Activated T-helper 17 cell treated with anti-CD3 and anti-CD28 coated beads, Interleukin-2, amount 50 U/mL, for 72 hours (primary cell): ENCODE data around the gene IDE. TPM values are rescaled to one million over a fixed set of nuclear protein-coding genes. Genes with fewer than 3 reads are reported as not detected.
"Not testable (repeated sequence)": the region's sequence is repeated elsewhere in the genome, so short reads cannot be mapped to it uniquely, and the experiment has no call there.

Experiments
- ATAC-seq: fragments of 150-1000 bp; cut with Tn5 transposase; replicated peaks from 2 replicates; pipeline ENCODE4 v1.10.0; 2021; ENCODE audit warnings: mild to moderate bottlenecking, moderate library complexity
- H3K27ac Mint-ChIP-seq: one replicate; pipeline ENCODE4 v1.8.0; 2022; ENCODE audit warnings: mixed read lengths
- H3K27me3 Mint-ChIP-seq: one replicate; pipeline ENCODE4 v1.8.0; 2022; ENCODE audit warnings: mixed read lengths
- H3K36me3 Mint-ChIP-seq: one replicate; pipeline ENCODE4 v1.8.0; 2022; ENCODE audit warnings: low read depth, mild to moderate bottlenecking, mixed read lengths
- H3K4me1 Mint-ChIP-seq: one replicate; pipeline ENCODE4 v1.8.0; 2022; ENCODE audit warnings: mixed read lengths
- H3K4me3 Mint-ChIP-seq: one replicate; pipeline ENCODE4 v1.8.0; 2022; ENCODE audit warnings: mild to moderate bottlenecking, mixed read lengths
- H3K9me3 Mint-ChIP-seq: one replicate; pipeline ENCODE4 v1.8.0; 2022; ENCODE audit warnings: mixed read lengths
- total RNA-seq, 2 donors: library from RNA; stranded (reverse); gene quantifications; one replicate each; pipeline ENCODE4 v1.2.3, GENCODE V29; 2022

The IDE gene
- total RNA-seq, 2 donors from 2014 or later: 13.4 to 33.6 TPM

DNA sequence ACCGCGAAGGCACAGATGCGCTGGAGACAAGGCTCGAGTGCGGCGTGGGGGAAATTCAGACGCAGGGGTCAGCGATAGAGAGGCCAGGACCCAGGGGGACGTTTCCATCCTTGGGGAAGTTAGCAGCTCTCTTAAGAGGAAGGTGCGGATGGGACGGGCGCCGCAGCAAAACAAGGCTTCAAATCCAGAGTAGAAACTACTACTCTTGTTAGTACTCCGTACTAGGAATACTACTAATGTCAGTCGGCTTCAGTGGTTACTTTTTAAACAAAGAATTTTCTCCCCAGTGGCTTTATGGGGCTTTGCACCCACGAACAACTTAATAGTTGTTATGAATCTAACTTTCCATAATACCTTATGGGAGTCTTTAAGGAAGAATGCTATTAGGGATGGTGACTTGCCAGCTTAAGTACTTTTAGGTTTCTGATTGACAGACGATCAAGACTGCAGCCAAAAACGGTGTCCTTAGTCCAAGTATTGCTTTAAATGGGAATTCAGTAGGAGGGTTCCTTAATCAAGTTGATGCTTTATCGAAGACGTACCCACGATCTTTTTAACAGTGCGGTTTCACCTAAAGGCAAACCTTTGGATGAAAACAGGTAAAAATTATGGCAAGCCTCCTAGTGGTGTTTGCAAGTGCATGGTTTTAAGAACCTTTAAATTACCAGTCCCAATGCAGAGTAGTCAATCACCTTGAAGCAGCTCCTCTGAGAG lies 812 bp upstream of the IDE start:
- Mint-ChIP-seq H3K27ac (peak overlapping the region; percentile 82), H3K4me1 (peaks cover 24% of the 10 kb centered on the region), H3K4me3 (peak overlapping the region; percentile 78), H3K36me3 (no peaks in the 10 kb centered on the region), H3K27me3 (no peaks in the 10 kb centered on the region), H3K9me3 (no peaks in the 10 kb centered on the region)
- peak; percentile 25 for ATAC-seq

DNA sequence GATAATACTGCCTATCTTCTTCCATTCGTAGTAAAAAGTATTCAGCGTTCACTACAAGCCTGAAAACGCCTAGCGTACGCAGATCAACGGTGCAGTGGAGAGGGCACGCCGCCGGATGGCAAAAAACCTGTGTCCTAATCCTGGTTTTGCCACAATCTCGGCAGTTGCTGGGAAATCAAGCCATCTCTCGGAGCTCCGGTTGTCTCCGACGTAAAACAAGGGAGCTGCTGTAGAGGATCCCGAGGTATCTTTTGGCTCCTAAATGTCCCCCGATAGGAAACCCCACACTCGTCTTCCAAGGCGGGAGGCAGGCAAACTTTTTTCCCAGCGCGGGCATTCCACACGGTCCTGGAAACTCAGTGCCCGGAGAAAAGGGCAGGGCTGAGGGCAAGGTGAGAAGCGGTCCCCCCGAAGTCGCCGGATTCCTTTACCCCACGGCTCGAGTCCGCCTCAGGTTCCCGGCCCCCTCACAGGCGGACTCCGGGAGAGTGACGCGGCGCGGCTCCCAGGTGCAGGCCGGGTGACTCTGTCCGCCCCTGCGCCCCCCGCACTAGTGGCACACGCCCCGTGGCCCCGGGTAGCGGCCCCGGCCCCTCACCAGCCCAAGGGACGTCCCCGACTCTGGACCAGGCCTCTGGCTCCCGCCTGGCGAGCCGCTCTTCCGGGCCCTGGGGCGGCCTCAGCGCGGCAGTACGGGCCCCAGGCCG lies 649 bp downstream of the IDE start:
- Mint-ChIP-seq H3K4me1 (peaks cover 24% of the 10 kb centered on the region), H3K36me3 (no peaks in the 10 kb centered on the region), H3K27ac (peak overlapping the region; percentile 37), H3K27me3 (no peaks in the 10 kb centered on the region), H3K9me3 (no peaks in the 10 kb centered on the region), H3K4me3 (peak overlapping the region; percentile 78)
- no peak for ATAC-seq

DNA sequence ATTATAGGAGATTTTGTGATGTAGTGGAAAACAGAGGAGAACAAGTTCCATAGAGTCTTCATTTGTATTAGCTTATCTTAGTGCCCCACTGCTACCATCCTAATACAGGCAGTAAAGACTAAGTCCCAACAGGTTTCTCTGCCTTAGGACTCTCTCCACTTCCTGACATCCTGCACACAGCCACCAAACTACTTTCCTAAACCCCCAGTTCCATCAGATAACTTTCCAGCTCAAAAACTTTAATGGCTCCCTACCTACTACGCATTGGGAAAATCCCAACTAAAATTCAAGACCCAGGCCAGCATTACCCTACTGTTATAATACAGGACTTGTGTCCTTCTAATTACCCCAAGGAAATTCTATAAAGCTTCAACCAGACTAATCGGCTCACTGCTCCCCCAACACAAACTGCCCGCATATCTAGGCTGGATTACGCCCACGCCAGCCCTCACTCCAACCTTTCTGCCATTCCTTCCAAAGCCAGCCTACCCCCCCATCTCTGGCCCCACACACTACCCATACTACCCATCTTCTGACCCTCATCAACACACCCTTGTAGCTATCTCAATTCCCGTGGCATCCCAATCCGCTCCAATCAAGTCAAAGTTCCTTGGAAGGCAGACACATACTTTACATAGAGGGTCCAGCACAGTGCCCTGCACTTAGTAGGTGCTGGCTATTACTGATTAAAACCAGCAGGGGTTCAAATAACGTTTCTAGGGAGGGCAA lies 1.4 kb downstream of the IDE start:
- peak overlapping the region; percentile 78 for H3K4me3 Mint-ChIP-seq
- H3K9me3 Mint-ChIP-seq: no peaks in the 10 kb centered on the region
- H3K27ac Mint-ChIP-seq: peak overlapping the region; percentile 37
- H3K4me1 Mint-ChIP-seq: peaks cover 30% of the 10 kb centered on the region
- H3K36me3 Mint-ChIP-seq: no peaks in the 10 kb centered on the region
- ATAC-seq: no peak
- no peaks in the 10 kb centered on the region for H3K27me3 Mint-ChIP-seq

DNA sequence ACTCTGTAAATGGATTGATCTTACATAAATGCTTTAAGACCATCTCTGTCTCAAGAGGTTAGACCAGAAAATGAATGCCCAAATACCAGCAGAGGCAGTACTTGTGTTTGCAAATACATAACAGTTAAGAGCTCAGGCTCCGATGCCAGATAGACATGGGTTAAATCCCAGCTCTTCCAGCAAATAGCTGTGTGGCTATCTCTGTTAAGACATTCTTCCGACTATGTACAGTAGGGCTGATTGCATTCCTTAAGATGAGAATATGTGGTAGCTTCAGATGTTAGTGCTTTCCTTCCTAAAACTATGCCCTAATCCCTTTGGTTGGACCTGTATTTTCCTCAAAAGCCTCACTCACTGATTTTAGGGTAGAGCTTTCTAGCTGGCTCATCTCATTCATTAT lies 2.2 kb downstream of the IDE start:
- H3K36me3 Mint-ChIP-seq: no peaks in the 10 kb centered on the region
- H3K27ac Mint-ChIP-seq: no peak overlapping the region
- no peak for ATAC-seq
- H3K4me3 Mint-ChIP-seq: peak overlapping the region; percentile 78
- no peaks in the 10 kb centered on the region for H3K27me3 Mint-ChIP-seq
- H3K4me1 Mint-ChIP-seq: peaks cover 35% of the 10 kb centered on the region
- H3K9me3 Mint-ChIP-seq: no peaks in the 10 kb centered on the region

DNA sequence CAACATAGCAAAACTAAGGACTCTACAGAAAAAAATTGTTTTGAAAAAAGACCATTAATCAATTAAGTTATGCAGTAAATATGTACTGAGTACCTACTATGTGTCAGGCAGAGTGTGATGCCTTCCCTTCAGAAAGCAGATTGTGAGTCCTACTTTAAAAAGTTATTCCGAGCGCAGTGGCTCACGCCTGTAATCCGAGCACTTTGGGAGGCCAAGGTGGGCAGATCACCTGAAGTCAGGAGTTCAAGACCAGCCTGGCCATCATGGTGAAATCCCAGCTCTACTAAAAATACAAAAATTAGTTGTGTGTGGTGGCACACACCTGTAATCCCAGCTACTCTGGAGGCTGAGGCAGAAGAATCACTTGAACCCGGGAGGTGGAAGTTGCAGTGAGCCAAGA lies 4.2 kb downstream of the IDE start:
- not testable (repeated sequence) for H3K9me3 Mint-ChIP-seq, H3K27me3 Mint-ChIP-seq, H3K36me3 Mint-ChIP-seq, H3K4me3 Mint-ChIP-seq, H3K27ac Mint-ChIP-seq, ATAC-seq
- H3K4me1 Mint-ChIP-seq: peaks cover 34% of the 10 kb centered on the region

DNA sequence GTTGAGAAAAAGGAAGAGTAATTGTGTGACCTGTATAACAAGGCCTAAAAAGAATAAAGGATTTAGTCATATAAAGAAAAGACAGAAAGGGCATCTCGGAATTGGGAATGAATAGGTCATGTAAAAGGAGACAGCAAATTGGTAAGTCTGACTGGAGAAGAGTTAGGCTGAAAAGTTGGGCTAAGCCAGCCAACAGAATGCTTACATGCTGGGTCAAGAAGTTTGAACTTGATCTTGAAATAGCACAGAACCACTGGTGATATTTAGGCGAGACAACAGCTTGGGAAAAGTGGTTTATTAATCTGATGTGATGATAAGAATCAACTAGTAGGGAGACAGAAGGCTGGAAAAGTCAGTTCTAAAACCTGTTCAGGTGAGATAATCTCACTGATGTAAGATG lies 4.8 kb downstream of the IDE start:
- H3K36me3 Mint-ChIP-seq: peaks cover 11% of the 10 kb centered on the region
- H3K27ac Mint-ChIP-seq: peak overlapping the region; percentile 6
- no peaks in the 10 kb centered on the region for H3K9me3 Mint-ChIP-seq
- no peaks in the 10 kb centered on the region for H3K27me3 Mint-ChIP-seq
- H3K4me1 Mint-ChIP-seq: peaks cover 33% of the 10 kb centered on the region
- H3K4me3 Mint-ChIP-seq: no peak overlapping the region
- ATAC-seq: no peak

DNA sequence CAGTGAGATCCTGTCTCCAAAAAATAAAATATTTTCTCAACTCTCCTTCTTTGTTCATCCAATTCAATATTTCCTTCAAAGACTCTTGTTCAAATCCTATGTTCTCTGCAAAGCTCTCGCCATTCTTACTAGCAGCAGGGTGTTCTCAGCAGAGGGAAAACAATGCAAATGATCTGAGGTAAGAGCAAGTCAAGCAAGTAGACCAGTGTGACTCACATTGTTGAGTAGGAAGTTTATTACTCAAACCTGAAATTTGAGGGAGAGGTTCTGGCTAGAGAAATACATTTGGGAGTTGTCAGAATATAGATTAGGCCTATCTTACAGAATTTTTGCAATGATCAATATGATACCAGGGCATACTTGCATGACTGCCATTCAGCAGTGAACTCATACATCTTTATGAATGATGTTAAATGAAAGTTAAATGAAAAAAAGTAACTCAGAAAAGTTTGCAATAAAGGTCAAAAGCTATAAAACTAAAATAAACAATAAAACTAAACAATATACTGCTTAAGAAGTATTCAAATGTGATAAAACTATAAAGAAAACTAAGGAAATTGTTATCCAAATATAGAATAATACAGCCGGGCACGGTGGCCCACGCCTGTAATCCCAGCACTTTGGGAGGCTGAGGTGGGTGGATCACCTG lies 5.8 kb downstream of the IDE start:
- peak; percentile 96 for ATAC-seq
- no peaks in the 10 kb centered on the region for H3K27me3 Mint-ChIP-seq
- H3K27ac Mint-ChIP-seq: no peak overlapping the region
- no peaks in the 10 kb centered on the region for H3K9me3 Mint-ChIP-seq
- H3K4me3 Mint-ChIP-seq: no peak overlapping the region
- peaks cover 18% of the 10 kb centered on the region for H3K36me3 Mint-ChIP-seq
- H3K4me1 Mint-ChIP-seq: peaks cover 33% of the 10 kb centered on the region

DNA sequence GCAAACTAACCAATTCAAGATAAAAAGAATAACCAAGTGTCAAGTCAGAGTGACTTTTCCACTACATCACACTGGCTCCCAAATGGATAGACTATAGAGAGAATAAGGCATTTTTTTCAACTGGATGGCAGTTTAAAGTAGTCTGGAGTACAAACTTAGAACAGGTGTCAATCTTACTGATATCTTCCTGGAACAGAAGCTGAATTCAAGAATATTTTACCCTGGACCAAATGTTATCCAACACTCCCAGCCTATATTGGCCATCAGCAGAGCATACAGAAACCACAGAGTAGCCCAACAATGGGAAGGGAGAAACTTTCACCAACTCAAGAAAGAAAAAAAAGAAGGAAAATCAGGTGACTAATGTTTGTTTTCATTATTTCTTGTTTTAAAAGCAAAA lies 11.5 kb downstream of the IDE start:
- peaks cover 61% of the 10 kb centered on the region for H3K36me3 Mint-ChIP-seq
- H3K27ac Mint-ChIP-seq: peak overlapping the region; percentile 26
- peaks cover 21% of the 10 kb centered on the region for H3K4me1 Mint-ChIP-seq
- H3K27me3 Mint-ChIP-seq: no peaks in the 10 kb centered on the region
- peaks cover 8% of the 10 kb centered on the region for H3K9me3 Mint-ChIP-seq
- H3K4me3 Mint-ChIP-seq: no peak overlapping the region
- ATAC-seq: no peak

DNA sequence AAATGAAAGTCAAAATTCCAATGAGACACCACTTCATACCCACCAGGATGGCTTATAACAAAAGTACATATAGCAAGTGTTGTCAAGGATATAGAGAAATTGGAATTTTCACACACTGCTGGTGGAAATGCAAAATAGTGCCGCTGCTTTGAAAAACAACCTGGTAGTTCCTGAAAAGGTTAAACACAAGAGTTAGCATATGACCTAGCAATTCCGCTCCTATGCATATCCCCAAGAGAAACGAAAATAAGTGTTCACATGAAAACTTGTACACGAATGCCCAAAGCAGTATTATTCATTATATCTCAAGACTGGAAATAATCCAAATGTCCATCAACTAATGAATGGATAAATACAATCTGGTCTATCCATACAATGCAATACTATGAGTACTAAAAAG lies 14.8 kb downstream of the IDE start:
- Mint-ChIP-seq H3K27me3 (no peaks in the 10 kb centered on the region), H3K27ac (no peak overlapping the region), H3K36me3 (peaks cover 81% of the 10 kb centered on the region), H3K4me1 (peaks cover 13% of the 10 kb centered on the region), H3K4me3 (no peak overlapping the region), H3K9me3 (peaks cover 8% of the 10 kb centered on the region)
- ATAC-seq: no peak

DNA sequence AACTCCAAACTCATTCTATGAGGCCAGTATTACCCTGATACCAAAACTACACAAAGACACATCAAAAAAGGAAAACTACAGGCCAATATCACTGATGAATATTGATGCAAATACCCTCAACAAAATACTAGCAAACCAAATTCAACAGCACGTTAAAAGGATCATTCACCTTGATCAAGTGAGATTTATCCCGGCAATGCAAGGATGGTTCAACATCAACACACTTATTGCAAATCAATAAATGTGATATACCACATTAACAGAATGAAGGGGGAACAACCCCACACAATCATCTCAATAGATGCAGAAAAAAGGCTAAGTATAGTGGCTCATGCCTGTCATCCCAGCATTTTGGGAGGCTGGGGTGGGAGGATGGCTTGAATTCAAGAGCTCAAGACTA lies 19.9 kb downstream of the IDE start:
- Mint-ChIP-seq H3K27ac (no peak overlapping the region), H3K9me3 (no peaks in the 10 kb centered on the region), H3K4me1 (no peaks in the 10 kb centered on the region), H3K36me3 (peaks cover 82% of the 10 kb centered on the region), H3K27me3 (no peaks in the 10 kb centered on the region), H3K4me3 (no peak overlapping the region)
- ATAC-seq: no peak

DNA sequence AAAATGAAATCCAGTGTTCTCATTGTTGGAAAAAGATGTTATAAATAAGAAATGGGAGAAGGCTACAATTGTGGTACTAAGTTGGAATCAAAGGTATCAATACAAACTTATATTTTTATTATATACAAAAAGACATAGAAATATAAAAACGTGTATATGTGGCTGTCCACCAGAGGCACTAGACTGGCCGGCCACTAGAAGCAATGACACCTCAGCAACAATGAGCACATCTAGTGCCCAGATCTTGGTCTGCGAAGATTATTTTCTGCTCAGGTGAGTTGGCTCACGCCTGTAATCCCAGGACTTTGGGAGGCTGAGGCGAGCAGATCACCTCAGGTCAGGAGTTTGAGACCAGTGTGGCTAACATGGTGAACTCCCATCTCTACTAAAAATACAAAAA lies 21.6 kb downstream of the IDE start:
- Mint-ChIP-seq H3K27me3 (no peaks in the 10 kb centered on the region), H3K4me1 (no peaks in the 10 kb centered on the region), H3K9me3 (no peaks in the 10 kb centered on the region), H3K36me3 (peaks cover 73% of the 10 kb centered on the region), H3K27ac (no peak overlapping the region), H3K4me3 (no peak overlapping the region)
- ATAC-seq: no peak

DNA sequence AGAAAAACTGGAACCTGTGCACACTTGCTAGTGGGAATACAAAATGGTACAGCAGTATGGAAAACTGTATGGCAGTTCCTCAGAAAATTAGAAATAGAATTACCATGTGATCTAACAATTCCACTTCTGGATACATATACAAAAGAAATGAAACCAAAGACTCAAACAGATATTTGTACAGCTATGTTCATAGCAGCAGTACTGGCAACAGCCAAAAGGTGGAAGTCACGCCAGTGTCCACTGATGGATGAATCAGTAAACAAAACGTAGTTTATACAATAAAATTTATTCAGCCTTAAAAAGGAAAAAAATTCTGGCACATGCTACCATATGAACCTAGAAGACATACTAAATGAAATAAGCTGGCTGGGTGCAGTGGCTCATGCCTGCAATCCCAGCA lies 23.0 kb downstream of the IDE start:
- no peaks in the 10 kb centered on the region for H3K9me3 Mint-ChIP-seq
- H3K27ac Mint-ChIP-seq: no peak overlapping the region
- H3K4me1 Mint-ChIP-seq: no peaks in the 10 kb centered on the region
- ATAC-seq: no peak
- H3K36me3 Mint-ChIP-seq: peaks cover 61% of the 10 kb centered on the region
- no peak overlapping the region for H3K4me3 Mint-ChIP-seq
- H3K27me3 Mint-ChIP-seq: no peaks in the 10 kb centered on the region

DNA sequence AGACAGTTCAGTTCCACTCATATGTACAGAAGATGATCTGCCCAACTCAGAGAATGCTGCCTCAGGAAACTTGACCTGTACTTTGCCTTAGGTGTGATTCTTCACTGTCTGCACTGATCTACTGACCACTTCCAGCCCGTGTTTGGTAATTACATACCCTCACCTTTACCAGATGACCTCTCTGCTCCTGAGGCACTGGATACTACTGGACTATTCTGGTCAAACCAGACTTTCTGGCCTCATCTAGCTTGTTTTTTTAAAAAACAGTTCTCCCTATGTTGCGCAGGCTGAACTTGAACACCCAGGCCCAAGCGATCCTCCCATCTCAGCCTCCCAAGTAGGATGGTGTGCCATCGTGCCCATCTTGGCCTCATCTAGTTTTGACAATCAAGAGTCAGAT lies 26.2 kb downstream of the IDE start:
- Mint-ChIP-seq H3K4me1 (peaks cover 16% of the 10 kb centered on the region), H3K27ac (no peak overlapping the region)

DNA sequence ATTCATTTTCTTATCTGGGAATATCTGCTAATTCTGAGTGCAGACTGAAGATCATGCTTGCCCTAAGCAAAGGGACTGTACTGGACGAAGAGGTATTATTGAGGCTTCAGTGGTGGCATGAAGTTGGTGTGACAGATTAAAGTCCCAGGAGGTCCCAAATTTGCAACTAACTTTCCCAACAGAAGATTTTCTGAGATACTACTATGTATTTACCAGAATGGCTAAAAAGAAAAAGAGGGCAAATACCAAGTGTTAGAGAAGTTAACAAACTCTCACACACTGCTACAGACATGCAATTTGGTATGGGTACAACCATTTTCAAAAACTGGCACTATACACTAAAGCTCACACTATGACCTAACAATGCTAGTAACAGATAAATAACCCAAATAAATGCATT lies 28.3 kb downstream of the IDE start:
- peaks cover 20% of the 10 kb centered on the region for H3K4me1 Mint-ChIP-seq
- no peak overlapping the region for H3K4me3 Mint-ChIP-seq
- no peak overlapping the region for H3K27ac Mint-ChIP-seq
- H3K27me3 Mint-ChIP-seq: no peaks in the 10 kb centered on the region
- no peaks in the 10 kb centered on the region for H3K9me3 Mint-ChIP-seq
- peaks cover 18% of the 10 kb centered on the region for H3K36me3 Mint-ChIP-seq
- no peak for ATAC-seq

More for the DNA sequence above, 26.2 kb downstream of the IDE start:
- Mint-ChIP-seq H3K4me3 (no peak overlapping the region), H3K36me3 (peaks cover 35% of the 10 kb centered on the region), H3K27me3 (no peaks in the 10 kb centered on the region), H3K9me3 (no peaks in the 10 kb centered on the region)
- no peak for ATAC-seq
